ENCODE data around the gene ASCC1.

GRCh38 chr10:72049969-72050781 is 165.9 kb downstream of the ASCC1 start:
- TF ChIP-seq POLR2A (IDR thresholded peaks at IDR 0.05) (no peak), POLR2AphosphoS5 (IDR thresholded peaks at IDR 0.05) (no peak), EP300 (IDR thresholded peaks at IDR 0.05) (no peak)
- TF ChIP-seq, protein P1, sequence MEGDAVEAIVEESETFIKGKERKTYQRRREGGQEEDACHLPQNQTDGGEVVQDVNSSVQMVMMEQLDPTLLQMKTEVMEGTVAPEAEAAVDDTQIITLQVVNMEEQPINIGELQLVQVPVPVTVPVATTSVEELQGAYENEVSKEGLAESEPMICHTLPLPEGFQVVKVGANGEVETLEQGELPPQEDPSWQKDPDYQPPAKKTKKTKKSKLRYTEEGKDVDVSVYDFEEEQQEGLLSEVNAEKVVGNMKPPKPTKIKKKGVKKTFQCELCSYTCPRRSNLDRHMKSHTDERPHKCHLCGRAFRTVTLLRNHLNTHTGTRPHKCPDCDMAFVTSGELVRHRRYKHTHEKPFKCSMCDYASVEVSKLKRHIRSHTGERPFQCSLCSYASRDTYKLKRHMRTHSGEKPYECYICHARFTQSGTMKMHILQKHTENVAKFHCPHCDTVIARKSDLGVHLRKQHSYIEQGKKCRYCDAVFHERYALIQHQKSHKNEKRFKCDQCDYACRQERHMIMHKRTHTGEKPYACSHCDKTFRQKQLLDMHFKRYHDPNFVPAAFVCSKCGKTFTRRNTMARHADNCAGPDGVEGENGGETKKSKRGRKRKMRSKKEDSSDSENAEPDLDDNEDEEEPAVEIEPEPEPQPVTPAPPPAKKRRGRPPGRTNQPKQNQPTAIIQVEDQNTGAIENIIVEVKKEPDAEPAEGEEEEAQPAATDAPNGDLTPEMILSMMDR (IDR thresholded peaks at IDR 0.05), result no peak

All from gastroesophageal sphincter (tissue), 3 donors.